ENCODE data around the gene TUBA4B.

GRCh38 chr2:219270055-219270372 is 17.0 kb downstream of the TUBA4B start:
- TF ChIP-seq POLR2A (IDR thresholded peaks at IDR 0.05) (no peak), CTCF (IDR thresholded peaks at IDR 0.05) (no peak)
